GM12873 (cell line): ENCODE results near the gene ZFYVE1.

Source experiments
- CTCF ChIP-seq: IDR thresholded peaks from 2 replicates; pipeline ENCODE4 v1.5.1; 2012; ENCODE audit warnings: low read depth, mild to moderate bottlenecking, moderate library complexity, low read length, control low read depth; ENCODE audit not compliant: insufficient read depth; ENCODE audit errors: missing control alignments

Gene ZFYVE1

GRCh38 chr14:72974661-72975060, 52.2 kb downstream of the ZFYVE1 start:
- TF ChIP-seq CTCF: no peak

- no peak for TF ChIP-seq CTCF
Measured at GRCh38 chr14:72970824-72971434, 56.0 kb downstream of the ZFYVE1 start.

- TF ChIP-seq CTCF: no peak
Measured at GRCh38 chr14:72970058-72970630, 56.8 kb downstream of the ZFYVE1 start.

- no peak for TF ChIP-seq CTCF
Measured at GRCh38 chr14:72968316-72968715, 58.6 kb downstream of the ZFYVE1 start.

- TF ChIP-seq CTCF: no peak
Measured at GRCh38 chr14:72966038-72966437, 60.9 kb downstream of the ZFYVE1 start.

- no peak for TF ChIP-seq CTCF
Measured at GRCh38 chr14:72965249-72965648, 61.7 kb downstream of the ZFYVE1 start.

- TF ChIP-seq CTCF: no peak
Measured at GRCh38 chr14:72962829-72963312, 64.0 kb downstream of the ZFYVE1 start.
